Naive thymus-derived CD4-positive, alpha-beta T cell (primary cell): ENCODE results near the gene SPATA33. TPM values are rescaled to one million over a fixed set of nuclear protein-coding genes. Genes with fewer than 3 reads are reported as not detected.
A peak's percentile ranks its signal among the peaks of the same experiment; 100 is the strongest.
"Not testable (repeated sequence)": the region's sequence is repeated elsewhere in the genome, so short reads cannot be mapped to it uniquely, and the experiment has no call there.

Experiments
- ATAC-seq: fragments of 150-1000 bp; cut with Tn5 transposase; 2 replicates; pipeline ENCODE4 v1.10.0; 2021; ENCODE audit warnings: mild to moderate bottlenecking, moderate library complexity
- CTCF ChIA-PET: fragments of 350-600 bp; sonication (Branson Sonifier 250); formaldehyde crosslinking; loops from one replicate; lab custom pipeline; 2021; ENCODE audit warnings: antibody characterized with exemption; lab: Charles Lee
- POLR2A ChIA-PET: fragments of 350-600 bp; sonication (Branson Sonifier 250); formaldehyde crosslinking; loops from one replicate; lab custom pipeline; 2021; ENCODE audit warnings: antibody characterized with exemption, inconsistent platforms; lab: Charles Lee
- DNase-seq, 9 donors: peaks; one replicate each; pipeline versions ENCODE4 v3.0.0 to v3.0.0-alpha.2; 2020 to 2022; ENCODE audit warnings: mixed read lengths in 1 of 9
- H3K27ac ChIP-seq: one replicate; pipeline ENCODE4 v1.7.0; 2013; ENCODE audit warnings: mild to moderate bottlenecking, low read depth, low read length, moderate library complexity
- H3K27me3 ChIP-seq, 2 donors: one replicate each; pipeline ENCODE4 v1.7.0; 2013; ENCODE audit warnings: low read length in 2 of 2, mild to moderate bottlenecking in 2 of 2, moderate library complexity in 2 of 2; ENCODE audit not compliant: control insufficient read depth in 2 of 2, insufficient read depth in 2 of 2
- H3K36me3 ChIP-seq, 3 experiments: 1 replicate in 2 of 3; 2 replicates in 1 of 3; pipeline ENCODE4 v1.7.0; 2013; ENCODE audit warnings: low read length in 3 of 3, mild to moderate bottlenecking in 3 of 3, moderate library complexity in 1 of 3; ENCODE audit not compliant: insufficient read depth in 3 of 3, control insufficient read depth in 2 of 3
- H3K4me1 ChIP-seq, 2 donors: one replicate each; pipeline ENCODE4 v1.7.0; 2013; ENCODE audit warnings: low read length in 2 of 2, mild to moderate bottlenecking in 2 of 2, moderate library complexity in 1 of 2; ENCODE audit not compliant: control insufficient read depth in 2 of 2, insufficient read depth in 2 of 2
- H3K4me3 ChIP-seq: 2 replicates; pipeline ENCODE4 v1.7.0; 2013; ENCODE audit warnings: mild to moderate bottlenecking, low read length
- H3K9me3 ChIP-seq, 3 experiments: 1 replicate in 2 of 3; 2 replicates in 1 of 3; pipeline ENCODE4 v1.7.0; 2013; ENCODE audit warnings: low read length in 3 of 3; ENCODE audit not compliant: control insufficient read depth in 2 of 3
- H3K27ac Mint-ChIP-seq, 9 donors: one replicate each; pipeline ENCODE4 v1.8.0; 2020 to 2022; ENCODE audit warnings: mixed read lengths in 9 of 9, mild to moderate bottlenecking in 8 of 9, moderate library complexity in 5 of 9, inconsistent platforms in 2 of 9
- H3K27me3 Mint-ChIP-seq, 5 donors: one replicate each; pipeline ENCODE4 v1.8.0; 2021 to 2022; ENCODE audit warnings: mixed read lengths in 5 of 5, mild to moderate bottlenecking in 1 of 5
- H3K36me3 Mint-ChIP-seq, 5 donors: one replicate each; pipeline ENCODE4 v1.8.0; 2020 to 2022; ENCODE audit warnings: mixed read lengths in 5 of 5, mild to moderate bottlenecking in 3 of 5, inconsistent platforms in 1 of 5
- H3K4me1 Mint-ChIP-seq, 7 donors: one replicate each; pipeline ENCODE4 v1.8.0; 2020 to 2022; ENCODE audit warnings: mixed read lengths in 7 of 7, mild to moderate bottlenecking in 3 of 7, inconsistent platforms in 1 of 7
- H3K4me3 Mint-ChIP-seq, 10 donors: one replicate each; pipeline ENCODE4 v1.8.0; 2020 to 2022; ENCODE audit warnings: mild to moderate bottlenecking in 10 of 10, mixed read lengths in 10 of 10, moderate library complexity in 6 of 10, inconsistent platforms in 2 of 10
- H3K9me3 Mint-ChIP-seq, 11 donors: one replicate each; pipeline ENCODE4 v1.8.0; 2020 to 2022; ENCODE audit warnings: mixed read lengths in 11 of 11, mild to moderate bottlenecking in 4 of 11, inconsistent platforms in 1 of 11, moderate library complexity in 1 of 11
- intact Hi-C, 2 donors: fragments of 100-400 bp; cut with micrococcal nuclease; formaldehyde crosslinking; loops; one replicate each; pipeline ENCODE4 v1.15.1; 2023
- polyA plus RNA-seq, 2 donors: library from polyadenylated mRNA; unstranded; fragments of 300-500 nt; fragmentation: Illumina TruSeq; gene quantifications; one replicate each; pipeline ENCODE4 v1.2.3, GENCODE V29; 2021
- total RNA-seq, 6 experiments: library from RNA in 5 of 6; stranded (reverse) in 5 of 6; gene quantifications; 1 replicate in 5 of 6; 2 replicates in 1 of 6; pipeline ENCODE4 v1.2.3 and lab custom pipeline; 2021 to 2026

Gene SPATA33
- total and polyA plus RNA-seq, 7 experiments from 2014 or later: 2.4 to 17.0 (median 6.6) TPM

- no peaks in the 10 kb centered on the region for H3K9me3 ChIP-seq
- CTCF ChIA-PET: no interaction called here
- Mint-ChIP-seq H3K27ac (peak overlapping the region in 1 of 9 donors; percentile 45), H3K27me3 (no peaks in the 10 kb centered on the region), H3K4me1 (peaks cover 10 to 36% (median 26%) of the 10 kb centered on the region in 7 donors), H3K36me3 (peaks cover 7 to 23% (median 10%) of the 10 kb centered on the region in 5 donors), H3K4me3 (peak overlapping the region in 2 of 10 donors; percentile 20 to 34), H3K9me3 (no peaks in the 10 kb centered on the region)
- ATAC-seq: no peak
- POLR2A ChIA-PET: no interaction called here
- peaks cover 6 to 16% of the 10 kb centered on the region in 2 donors for H3K4me1 ChIP-seq
- H3K36me3 ChIP-seq: peaks cover 0 to 5% (median 0%) of the 10 kb centered on the region in 3 experiments
- H3K27ac ChIP-seq: no peak overlapping the region
- intact Hi-C loops: no loop called here
- no peak overlapping the region for H3K4me3 ChIP-seq
- H3K27me3 ChIP-seq: no peaks in the 10 kb centered on the region
- DNase-seq: no peak
Measured at GRCh38 chr16:89660146-89660545, 2.5 kb downstream of the SPATA33 start.

- peaks cover 10 to 25% (median 19%) of the 10 kb centered on the region in 7 donors for H3K4me1 Mint-ChIP-seq
Measured at GRCh38 chr16:89661215-89661614, 3.6 kb downstream of the SPATA33 start.

GRCh38 chr16:89664238-89664637 lies 6.6 kb downstream of the SPATA33 start:
- H3K27ac Mint-ChIP-seq, H3K4me3 Mint-ChIP-seq, intact Hi-C loops, H3K27me3 Mint-ChIP-seq, H3K9me3 ChIP-seq, ATAC-seq, H3K9me3 Mint-ChIP-seq, H3K36me3 ChIP-seq, H3K4me1 ChIP-seq, H3K27ac ChIP-seq, CTCF ChIA-PET, DNase-seq, H3K27me3 ChIP-seq, H3K4me3 ChIP-seq: not testable (repeated sequence)
- POLR2A ChIA-PET: interaction anchor here (0.6 kb wide), 1 partner anchor 30 kb away, joined by 3 read pairs; no protein-coding TSS in a partner anchor
- Mint-ChIP-seq H3K4me1 (peaks cover 5 to 19% (median 14%) of the 10 kb centered on the region in 7 donors), H3K36me3 (peaks cover 7 to 26% (median 10%) of the 10 kb centered on the region in 5 donors)

More at GRCh38 chr16:89661215-89661614, 3.6 kb downstream of the SPATA33 start:
- peak overlapping the region in 2 of 10 donors; percentile 13 to 78 for H3K4me3 Mint-ChIP-seq
- peaks cover 7 to 23% (median 10%) of the 10 kb centered on the region in 5 donors for H3K36me3 Mint-ChIP-seq
- Histone ChIP-seq H3K4me3 (no peak overlapping the region), H3K4me1 (peaks cover 6 to 16% of the 10 kb centered on the region in 2 donors), H3K36me3 (peaks cover 0 to 5% (median 0%) of the 10 kb centered on the region in 3 experiments), H3K9me3 (no peaks in the 10 kb centered on the region), H3K27ac (no peak overlapping the region), H3K27me3 (no peaks in the 10 kb centered on the region)
- ATAC-seq (no peak), DNase-seq (no peak)
- no peaks in the 10 kb centered on the region for H3K9me3 Mint-ChIP-seq
- H3K27me3 Mint-ChIP-seq: no peaks in the 10 kb centered on the region
- ChIA-PET CTCF (no interaction called here), POLR2A (no interaction called here)
- peak overlapping the region in 1 of 9 donors; percentile 10 for H3K27ac Mint-ChIP-seq
- intact Hi-C loops: no loop called here

GRCh38 chr16:89667000-89667399 lies 9.4 kb downstream of the SPATA33 start:
- not testable (repeated sequence) for DNase-seq, H3K27me3 Mint-ChIP-seq, H3K36me3 ChIP-seq

GRCh38 chr16:89667633-89668032 lies 10.0 kb downstream of the SPATA33 start:
- intact Hi-C loops: no loop called here
- Mint-ChIP-seq H3K4me3 (peak overlapping the region in 1 of 10 donors; percentile 68), H3K4me1 (peaks cover 5 to 16% (median 10%) of the 10 kb centered on the region in 7 donors), H3K9me3 (peaks cover 0 to 3% (median 0%) of the 10 kb centered on the region in 11 donors), H3K27ac (peak overlapping the region in 1 of 9 donors; percentile 43), H3K27me3 (no peaks in the 10 kb centered on the region), H3K36me3 (peaks cover 0 to 13% (median 0%) of the 10 kb centered on the region in 5 donors)
- no peaks in the 10 kb centered on the region for H3K36me3 ChIP-seq
- no peak overlapping the region for H3K4me3 ChIP-seq
- DNase-seq: no peak
- CTCF ChIA-PET: no interaction called here
- no peaks in the 10 kb centered on the region for H3K4me1 ChIP-seq
- POLR2A ChIA-PET: no interaction called here
- H3K9me3 ChIP-seq: no peaks in the 10 kb centered on the region
- H3K27ac ChIP-seq: no peak overlapping the region
- no peak for ATAC-seq
- no peaks in the 10 kb centered on the region for H3K27me3 ChIP-seq

More at GRCh38 chr16:89667000-89667399, 9.4 kb downstream of the SPATA33 start:
- H3K27ac ChIP-seq, H3K27me3 ChIP-seq, intact Hi-C loops, H3K4me3 Mint-ChIP-seq, ATAC-seq, POLR2A ChIA-PET, H3K4me3 ChIP-seq, H3K9me3 ChIP-seq, H3K9me3 Mint-ChIP-seq, H3K4me1 ChIP-seq: not testable (repeated sequence)
- CTCF ChIA-PET: interaction anchor here (0.6 kb wide), 1 partner anchor 17 kb away, joined by 3 read pairs; no protein-coding TSS in a partner anchor
- Mint-ChIP-seq H3K4me1 (peaks cover 5 to 16% (median 10%) of the 10 kb centered on the region in 7 donors), H3K27ac (peak overlapping the region in 1 of 9 donors; percentile 42), H3K36me3 (peaks cover 0 to 12% (median 0%) of the 10 kb centered on the region in 5 donors)

GRCh38 chr16:89668790-89669158 lies 11.1 kb downstream of the SPATA33 start:
- no peaks in the 10 kb centered on the region for H3K36me3 ChIP-seq
- H3K27me3 ChIP-seq: no peaks in the 10 kb centered on the region
- no peaks in the 10 kb centered on the region for H3K27me3 Mint-ChIP-seq
- CTCF ChIA-PET: no interaction called here
- ATAC-seq (no peak), DNase-seq (no peak)
- peak overlapping the region in 1 of 9 donors; percentile 22 for H3K27ac Mint-ChIP-seq
- POLR2A ChIA-PET: interaction anchor here (0.7 kb wide), 1 partner anchor 18 kb away, joined by 3 read pairs; no protein-coding TSS in a partner anchor
- H3K9me3 Mint-ChIP-seq: peaks cover 0 to 3% (median 0%) of the 10 kb centered on the region in 11 donors
- H3K4me3 Mint-ChIP-seq: peak overlapping the region in 7 of 10 donors; percentile 5 to 72 (median 67)
- intact Hi-C loops: no loop called here
- H3K36me3 Mint-ChIP-seq: peaks cover 0 to 11% (median 0%) of the 10 kb centered on the region in 5 donors
- no peaks in the 10 kb centered on the region for H3K4me1 ChIP-seq
- H3K9me3 ChIP-seq: no peaks in the 10 kb centered on the region
- H3K4me3 ChIP-seq: no peak overlapping the region
- no peak overlapping the region for H3K27ac ChIP-seq
- H3K4me1 Mint-ChIP-seq: peaks cover 5 to 16% (median 10%) of the 10 kb centered on the region in 7 donors

- H3K27ac Mint-ChIP-seq: no peak overlapping the region
- Histone ChIP-seq H3K9me3 (no peaks in the 10 kb centered on the region), H3K36me3 (no peaks in the 10 kb centered on the region), H3K4me3 (no peak overlapping the region), H3K4me1 (no peaks in the 10 kb centered on the region), H3K27ac (no peak overlapping the region), H3K27me3 (no peaks in the 10 kb centered on the region)
- no peak overlapping the region for H3K4me3 Mint-ChIP-seq
- no peak for DNase-seq
- intact Hi-C loops: no loop called here
- peaks cover 0 to 3% (median 0%) of the 10 kb centered on the region in 11 donors for H3K9me3 Mint-ChIP-seq
- CTCF ChIA-PET: no interaction called here
- POLR2A ChIA-PET: interaction anchor here (1.0 kb wide), 1 partner anchor 194 kb away, joined by 3 read pairs; no protein-coding TSS in a partner anchor
- peaks cover 5 to 16% (median 10%) of the 10 kb centered on the region in 7 donors for H3K4me1 Mint-ChIP-seq
- peaks cover 0 to 10% (median 0%) of the 10 kb centered on the region in 5 donors for H3K36me3 Mint-ChIP-seq
- H3K27me3 Mint-ChIP-seq: no peaks in the 10 kb centered on the region
- ATAC-seq: no peak
Measured at GRCh38 chr16:89669755-89670154, 12.1 kb downstream of the SPATA33 start.
